Measurements from ENCODE around the gene OLFM2.
"Not testable (repeated sequence)": the region's sequence is repeated elsewhere in the genome, so short reads cannot be mapped to it uniquely, and the experiment has no call there.

Gene OLFM2

GRCh38 chr19:9860407-9860806, 75.9 kb downstream of the OLFM2 start:
- DNase-seq = no peak

- no peak for DNase-seq
Observed at GRCh38 chr19:9858766-9859165, 77.5 kb downstream of the OLFM2 start.

GRCh38 chr19:9857920-9858746, 78.2 kb downstream of the OLFM2 start:
- DNase-seq = no peak

GRCh38 chr19:9857076-9857721, 79.1 kb downstream of the OLFM2 start:
- DNase-seq = no peak

- DNase-seq = no peak
Observed at GRCh38 chr19:9856609-9857008, 79.7 kb downstream of the OLFM2 start.

GRCh38 chr19:9854282-9854846, 82.0 kb downstream of the OLFM2 start:
- no peak for DNase-seq

- no peak for DNase-seq
Observed at GRCh38 chr19:9850235-9850959, 85.9 kb downstream of the OLFM2 start.

GRCh38 chr19:9849791-9850190, 86.5 kb downstream of the OLFM2 start:
- no peak for DNase-seq

- no peak for DNase-seq
Observed at GRCh38 chr19:9848762-9849161, 87.6 kb downstream of the OLFM2 start.

- no peak for DNase-seq
Observed at GRCh38 chr19:9848060-9848459, 88.3 kb downstream of the OLFM2 start.

GRCh38 chr19:9847087-9847671, 89.1 kb downstream of the OLFM2 start:
- DNase-seq = peak; percentile 63

- not testable (repeated sequence) for DNase-seq
Observed at GRCh38 chr19:9843626-9844273, 92.6 kb downstream of the OLFM2 start.

- DNase-seq = no peak
Observed at GRCh38 chr19:9842834-9843625, 93.3 kb downstream of the OLFM2 start.

GRCh38 chr19:9839415-9839814, 96.9 kb downstream of the OLFM2 start:
- DNase-seq = no peak

GRCh38 chr19:9838324-9838723, 98.0 kb downstream of the OLFM2 start:
- DNase-seq = no peak

- no peak for DNase-seq
Observed at GRCh38 chr19:9836021-9836420, 100.3 kb downstream of the OLFM2 start.

- DNase-seq = no peak
Observed at GRCh38 chr19:9835507-9835949, 100.8 kb downstream of the OLFM2 start.

- peak; percentile 94 for DNase-seq
Observed at GRCh38 chr19:9834726-9835506, 101.4 kb downstream of the OLFM2 start, which contains the start of gene PIN1. Gene PIN1 (plus strand): TSS chr19:9835318. CDS start chr19:9835345, 27 bp downstream.

- DNase-seq = no peak
Observed at GRCh38 chr19:9834307-9834725, 102.0 kb downstream of the OLFM2 start.

- no peak for DNase-seq
Observed at GRCh38 chr19:9828551-9829063, 107.7 kb downstream of the OLFM2 start.
